BJ (cell line): ENCODE measurements around the gene DDR1. TPM values are rescaled to one million over a fixed set of nuclear protein-coding genes. Genes with fewer than 3 reads are reported as not detected.

Experiments
- CTCF ChIA-PET: fragments of 350-600 bp; formaldehyde crosslinking; extraction: SDS; loops from one replicate; lab custom pipeline; 2021; ENCODE audit warnings: antibody characterized with exemption, inconsistent platforms; lab: Yijun Ruan, JAX
- POLR2A ChIA-PET: fragments of 300-600 bp; sonication (Branson Sonifier 250); formaldehyde crosslinking; extraction: SDS; loops from one replicate; lab custom pipeline; 2021; ENCODE audit warnings: antibody characterized with exemption; lab: Charles Lee
- DNase-seq: peaks from one replicate; pipeline ENCODE4 v3.0.0-alpha.2; 2011; ENCODE audit warnings: low read depth
- H3K27me3 ChIP-seq: 2 replicates; pipeline ENCODE4 v1.6.0; 2011; ENCODE audit warnings: low read length; ENCODE audit not compliant: control insufficient read depth, insufficient read depth
- H3K36me3 ChIP-seq: 2 replicates; pipeline ENCODE4 v1.5.1; 2011; ENCODE audit warnings: low read length; ENCODE audit not compliant: control insufficient read depth, insufficient read depth
- H3K4me3 ChIP-seq: 2 replicates; pipeline ENCODE4 v1.5.1; 2011; ENCODE audit warnings: low read depth, mild to moderate bottlenecking, control low read depth, low read length
- CTCF ChIP-seq: IDR thresholded peaks from 2 replicates; pipeline ENCODE4 v1.5.1; 2011; ENCODE audit warnings: low read depth, mild to moderate bottlenecking, control low read depth, inconsistent platforms, low read length, moderate library complexity; ENCODE audit not compliant: insufficient read depth
- polyA plus RNA-seq: library from polyadenylated mRNA; depleted of rRNA; stranded (reverse); fragments of >200 nt; gene quantifications from 2 replicates; pipeline ENCODE4 v1.2.3, GENCODE V29; 2011

DDR1 gene
- polyA plus RNA-seq, 1 experiment, result 17.0 TPM

- no peak for TF ChIP-seq CTCF
- H3K27me3 ChIP-seq, result no peaks in the 10 kb centered on the region; the same call in 1 of the 2 replicates
- CTCF ChIA-PET, result interaction anchor here (0.7 to 5.3 kb wide), 5 partner anchors 10 to 26 kb away, joined by 3 to 16 read pairs (median 4); no protein-coding TSS in a partner anchor
- no peaks in the 10 kb centered on the region for H3K36me3 ChIP-seq
- no peak for DNase-seq
- H3K4me3 ChIP-seq, result no peak overlapping the region
- POLR2A ChIA-PET, result no interaction called here
These were observed 43.2 kb upstream of the DDR1 start for GRCh38 chr6:30840935-30841643.

DNA sequence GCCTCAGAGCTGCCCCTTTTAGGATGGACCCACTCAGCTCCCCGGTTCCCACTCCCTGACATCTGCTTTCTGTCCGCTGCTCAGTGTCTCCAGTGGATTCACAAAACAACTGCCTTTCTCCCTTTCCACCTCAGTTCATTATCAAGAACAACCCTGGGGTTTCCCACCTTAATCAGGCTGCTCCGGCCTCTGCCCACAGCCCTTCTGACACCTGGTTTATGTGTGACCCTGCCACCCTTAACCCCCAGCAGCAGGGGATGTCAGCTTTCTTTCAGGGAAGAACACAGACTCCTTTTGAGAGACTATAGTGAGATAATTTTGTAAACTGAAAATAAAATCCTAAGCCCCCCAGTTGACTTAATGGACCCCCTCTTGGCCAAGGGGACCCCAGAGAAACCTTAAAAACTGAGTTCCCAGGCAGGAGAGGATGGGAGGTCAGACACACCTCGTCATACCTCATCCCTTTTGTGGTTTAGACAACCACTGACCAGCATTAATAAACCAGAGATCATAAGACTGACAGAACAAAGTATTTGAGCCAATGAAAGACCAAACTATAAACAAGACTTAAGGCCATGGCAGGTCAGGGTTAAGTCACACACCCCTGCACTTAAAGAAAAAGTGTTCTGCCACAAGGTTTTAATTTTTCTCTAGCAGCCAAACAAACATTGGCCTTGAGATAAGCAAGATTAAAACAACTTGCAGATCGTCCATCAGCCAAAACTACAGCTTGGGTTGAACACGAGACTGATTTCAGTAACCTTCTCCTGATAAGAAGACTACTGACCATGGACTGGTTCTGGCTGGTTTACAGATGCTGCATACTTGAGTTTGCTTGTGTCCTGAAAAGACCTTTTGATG lies 42.4 kb upstream of the DDR1 start:
- Histone ChIP-seq H3K4me3 (no peak overlapping the region), H3K36me3 (no peaks in the 10 kb centered on the region), H3K27me3 (no peaks in the 10 kb centered on the region; the same call in 1 of the 2 replicates)
- POLR2A ChIA-PET, result no interaction called here
- DNase-seq, result no peak
- CTCF ChIA-PET, result interaction anchor here (0.7 to 5.3 kb wide), 7 partner anchors 11 to 245 kb away, joined by 3 to 26 read pairs (median 6); no protein-coding TSS in a partner anchor
- no peak for TF ChIP-seq CTCF

GRCh38 chr6:30842754-30843610 lies 41.3 kb upstream of the DDR1 start:
- no peak for TF ChIP-seq CTCF
- ChIA-PET CTCF (interaction anchor here (0.9 to 5.3 kb wide), 10 partner anchors 12 to 244 kb away, joined by 3 to 26 read pairs (median 6); no protein-coding TSS in a partner anchor), POLR2A (no interaction called here)
- Histone ChIP-seq H3K36me3 (no peaks in the 10 kb centered on the region), H3K4me3 (no peak overlapping the region), H3K27me3 (no peaks in the 10 kb centered on the region; the same call in 1 of the 2 replicates)
- no peak for DNase-seq

DNA sequence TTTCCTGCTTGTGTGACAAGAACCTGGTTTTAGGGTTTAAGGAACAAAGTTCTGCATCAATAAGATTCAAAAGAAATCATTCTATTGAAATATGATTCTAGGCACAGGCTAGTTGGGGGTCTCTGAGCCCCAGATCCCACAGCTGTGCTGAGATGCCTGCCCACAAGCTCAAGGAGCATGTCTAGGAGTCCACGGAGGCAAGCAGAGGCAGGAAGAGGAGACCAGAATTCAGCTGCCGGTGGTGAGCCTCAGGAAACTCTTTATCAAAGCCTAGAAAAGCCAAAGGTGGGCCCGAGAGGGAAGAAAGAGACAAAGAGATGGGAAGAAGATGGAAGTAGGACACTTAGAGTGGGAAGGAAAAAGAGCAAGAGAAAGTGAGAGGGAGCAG lies 40.7 kb upstream of the DDR1 start:
- TF ChIP-seq CTCF, result no peak
- no peaks in the 10 kb centered on the region for H3K36me3 ChIP-seq
- DNase-seq, result no peak
- CTCF ChIA-PET, result interaction anchor here (0.7 to 5.3 kb wide), 15 partner anchors 9 to 243 kb away, joined by 3 to 26 read pairs (median 4); partner anchors contain the start of gene DDR1
- H3K4me3 ChIP-seq, result no peak overlapping the region
- POLR2A ChIA-PET, result interaction anchor here (1.5 kb wide), 1 partner anchor 39 kb away, joined by 13 read pairs; no protein-coding TSS in a partner anchor
- H3K27me3 ChIP-seq, result no peaks in the 10 kb centered on the region; the same call in 1 of the 2 replicates
